H9 (cell line): ENCODE results near the gene RBM42. TPM values are rescaled to one million over a fixed set of nuclear protein-coding genes. Genes with fewer than 3 reads are reported as not detected.

Source experiments
- DNase-seq: peaks from one replicate; pipeline ENCODE4 v3.0.0-alpha.2; 2017
- H2AFZ ChIP-seq: one replicate; pipeline ENCODE4 v1.6.1; 2013; ENCODE audit warnings: mild to moderate bottlenecking, low read length, control low read depth, moderate library complexity
- H2AK5ac ChIP-seq: 2 replicates; pipeline ENCODE4 v1.6.1; 2013; ENCODE audit warnings: low read length, control low read depth, mixed read lengths; ENCODE audit not compliant: insufficient read length
- H2BK120ac ChIP-seq: one replicate; pipeline ENCODE4 v1.6.1; 2013; ENCODE audit warnings: low read depth, mild to moderate bottlenecking, low read length, control low read depth, inconsistent platforms; ENCODE audit not compliant: poor library complexity, severe bottlenecking
- H2BK12ac ChIP-seq: 2 replicates; pipeline ENCODE4 v1.6.1; 2013; ENCODE audit warnings: low read length, control low read depth, mixed read lengths, low read depth; ENCODE audit not compliant: insufficient read length
- H2BK15ac ChIP-seq: 2 replicates; pipeline ENCODE4 v1.6.1; 2013; ENCODE audit warnings: low read depth, low read length, control low read depth
- H2BK20ac ChIP-seq: one replicate; pipeline ENCODE4 v1.6.1; 2013; ENCODE audit warnings: low read depth, mild to moderate bottlenecking, low read length, control low read depth, inconsistent platforms; ENCODE audit not compliant: poor library complexity, severe bottlenecking
- H2BK5ac ChIP-seq: 2 replicates; pipeline ENCODE4 v1.6.1; 2013; ENCODE audit warnings: low read length, control low read depth, mixed read lengths; ENCODE audit not compliant: insufficient read length
- H3K14ac ChIP-seq: 2 replicates; pipeline ENCODE4 v1.6.1; 2013; ENCODE audit warnings: low read length, control low read depth; ENCODE audit not compliant: insufficient read depth
- H3K18ac ChIP-seq: 2 replicates; pipeline ENCODE4 v1.6.1; 2013; ENCODE audit warnings: low read depth, mild to moderate bottlenecking, mixed read lengths, low read length, control low read depth; ENCODE audit not compliant: insufficient read length
- H3K23ac ChIP-seq: 2 replicates; pipeline ENCODE4 v1.6.1; 2013; ENCODE audit warnings: low read length, control low read depth, mixed read lengths, low read depth; ENCODE audit not compliant: insufficient read length
- H3K23me2 ChIP-seq: 2 replicates; pipeline ENCODE4 v1.6.1; 2013; ENCODE audit warnings: low read depth, mild to moderate bottlenecking, mixed read lengths, low read length, control low read depth; ENCODE audit not compliant: insufficient read length, poor library complexity, severe bottlenecking
- H3K27ac ChIP-seq: 2 replicates; pipeline ENCODE4 v1.5.1; 2013; ENCODE audit warnings: low read length, control low read depth, mixed read lengths, low read depth; ENCODE audit not compliant: insufficient read length
- H3K27me3 ChIP-seq: 2 replicates; pipeline ENCODE4 v1.6.1; 2013; ENCODE audit warnings: low read length, control low read depth, inconsistent platforms; ENCODE audit not compliant: insufficient read depth
- H3K4ac ChIP-seq: 2 replicates; pipeline ENCODE4 v1.6.1; 2013; ENCODE audit warnings: low read depth, mild to moderate bottlenecking, control low read depth, inconsistent platforms, low read length, moderate library complexity
- H3K4me1 ChIP-seq: 2 replicates; pipeline ENCODE4 v1.6.1; 2013; ENCODE audit warnings: low read length, control low read depth, inconsistent platforms; ENCODE audit not compliant: insufficient read depth
- H3K4me2 ChIP-seq: 2 replicates; pipeline ENCODE4 v1.6.1; 2013; ENCODE audit warnings: low read length, control low read depth, mixed read lengths; ENCODE audit not compliant: insufficient read length, insufficient read depth
- H3K56ac ChIP-seq: 2 replicates; pipeline ENCODE4 v1.6.1; 2013; ENCODE audit warnings: low read depth, mild to moderate bottlenecking, mixed read lengths, low read length, control low read depth; ENCODE audit not compliant: insufficient read length
- H3K79me1 ChIP-seq: 2 replicates; pipeline ENCODE4 v1.6.1; 2013; ENCODE audit warnings: low read depth, mild to moderate bottlenecking, moderate library complexity, low read length, control low read depth, inconsistent platforms; ENCODE audit not compliant: insufficient read depth, poor library complexity, severe bottlenecking
- H3K79me2 ChIP-seq: 2 replicates; pipeline ENCODE4 v1.6.1; 2013; ENCODE audit warnings: low read length, control low read depth, inconsistent platforms; ENCODE audit not compliant: insufficient read depth
- H3K9ac ChIP-seq: 2 replicates; pipeline ENCODE4 v1.6.1; 2013; ENCODE audit warnings: low read length, control low read depth, mixed read lengths; ENCODE audit not compliant: insufficient read length; ENCODE audit errors: extremely low read depth
- H3K9me3 ChIP-seq: one replicate; pipeline ENCODE4 v1.6.1; 2013; ENCODE audit warnings: low read depth, low read length, inconsistent platforms; ENCODE audit not compliant: control insufficient read depth
- H3T11ph ChIP-seq: one replicate; pipeline ENCODE4 v1.6.1; 2013; ENCODE audit warnings: mild to moderate bottlenecking, low read length, control low read depth, inconsistent platforms
- H4K20me1 ChIP-seq: one replicate; pipeline ENCODE4 v1.6.1; 2013; ENCODE audit not compliant: control insufficient read depth, insufficient read length, insufficient read depth
- H4K5ac ChIP-seq: 2 replicates; pipeline ENCODE4 v1.6.1; 2013; ENCODE audit warnings: low read depth, mild to moderate bottlenecking, mixed read lengths, low read length, control low read depth; ENCODE audit not compliant: insufficient read length
- H4K8ac ChIP-seq: replicated peaks from 2 replicates; pipeline ENCODE4 v1.6.1; 2013; ENCODE audit warnings: low read length, control low read depth, mixed read lengths, low read depth; ENCODE audit not compliant: insufficient read length
- H4K91ac ChIP-seq: 2 replicates; pipeline ENCODE4 v1.6.1; 2013; ENCODE audit warnings: low read depth, mild to moderate bottlenecking, moderate library complexity, mixed read lengths, low read length, control low read depth; ENCODE audit not compliant: insufficient read length
- H3K27ac Mint-ChIP-seq, 3 experiments: 2 replicates in 2 of 3; 3 replicates in 1 of 3; pipeline ENCODE4 v1.8.0; 2020 to 2021; ENCODE audit warnings: mixed read lengths in 3 of 3, mild to moderate bottlenecking in 1 of 3, moderate library complexity in 1 of 3
- H3K27me3 Mint-ChIP-seq: 2 replicates; pipeline ENCODE4 v1.8.0; 2021; ENCODE audit warnings: low read depth, mild to moderate bottlenecking, moderate library complexity, mixed read lengths
- H3K36me3 Mint-ChIP-seq, 3 experiments: 2 replicates in 2 of 3; 3 replicates in 1 of 3; pipeline ENCODE4 v1.8.0; 2020 to 2021; ENCODE audit warnings: low read depth in 3 of 3, mixed read lengths in 3 of 3; ENCODE audit not compliant: insufficient read depth in 1 of 3
- H3K4me1 Mint-ChIP-seq, 2 experiments: 2 replicates each; pipeline ENCODE4 v1.8.0; 2020; ENCODE audit warnings: mixed read lengths in 2 of 2
- H3K4me3 Mint-ChIP-seq, 2 experiments: 2 replicates in 1 of 2; 3 replicates in 1 of 2; pipeline ENCODE4 v1.8.0; 2020 to 2021; ENCODE audit warnings: mild to moderate bottlenecking in 2 of 2, mixed read lengths in 2 of 2, moderate library complexity in 1 of 2
- H3K9me3 Mint-ChIP-seq, 2 experiments: 2 replicates in 1 of 2; 3 replicates in 1 of 2; pipeline ENCODE4 v1.8.0; 2020; ENCODE audit warnings: mild to moderate bottlenecking in 2 of 2, mixed read lengths in 2 of 2, moderate library complexity in 1 of 2
- WGBS: extraction: QIAGEN DNeasy Blood & Tissue Kit; methylation state at CpG from one replicate; pipeline ENCODE4 v1.1.7; 2013; ENCODE audit warnings: missing lambda C conversion rate, low lambda C conversion rate, mixed read lengths; ENCODE audit not compliant: insufficient read length; ENCODE audit errors: extremely low coverage; 5-methylcytosine and 5-hydroxymethylcytosine counted together
- total RNA-seq: library from RNA; stranded (reverse); gene quantifications from 2 replicates; pipeline ENCODE4 v1.2.1, GENCODE V29; 2021
- TF ChIP-seq, protein P1 (sequence below): fragments of 200-600 bp; sonication (generic); conservative IDR thresholded peaks from 3 replicates; pipeline ENCODE4 v1.8.0; 2021; ENCODE audit warnings: antibody characterized with exemption, mild to moderate bottlenecking

RBM42 gene
- total RNA-seq, 1 experiment from 2014 or later: 83.3 TPM

GRCh38 chr19:35619290-35619923, 9.4 kb upstream of the RBM42 start:
- peaks cover 11 to 53% (median 40%) of the 10 kb centered on the region in 3 experiments; a peak in 6 of 7 replicates for H3K36me3 Mint-ChIP-seq
- no peaks in the 10 kb centered on the region for H3K4me1 Mint-ChIP-seq
- Histone ChIP-seq H3K79me1 (no peaks in the 10 kb centered on the region), H3K27ac (no peak overlapping the region), H4K20me1 (no peaks in the 10 kb centered on the region), H2BK120ac (no peak overlapping the region), H2AK5ac (no peak overlapping the region), H3K27me3 (no peaks in the 10 kb centered on the region), H3K79me2 (no peaks in the 10 kb centered on the region), H2BK5ac (no peak overlapping the region), H2AFZ (no peak overlapping the region), H3K4me2 (no peak overlapping the region), H3K18ac (no peak overlapping the region), H3K56ac (no peak overlapping the region), H3T11ph (no peak overlapping the region), H3K4ac (no peak overlapping the region), H4K8ac (no peak overlapping the region), H4K5ac (no peak overlapping the region), H4K91ac (no peak overlapping the region), H2BK15ac (no peak overlapping the region), H3K9ac (no peak overlapping the region), H3K14ac (no peak overlapping the region), H2BK12ac (no peak overlapping the region), H3K4me1 (no peaks in the 10 kb centered on the region), H3K23ac (no peak overlapping the region), H3K23me2 (no peaks in the 10 kb centered on the region), H2BK20ac (no peak overlapping the region), H3K9me3 (no peaks in the 10 kb centered on the region)
- TF ChIP-seq, protein P1, sequence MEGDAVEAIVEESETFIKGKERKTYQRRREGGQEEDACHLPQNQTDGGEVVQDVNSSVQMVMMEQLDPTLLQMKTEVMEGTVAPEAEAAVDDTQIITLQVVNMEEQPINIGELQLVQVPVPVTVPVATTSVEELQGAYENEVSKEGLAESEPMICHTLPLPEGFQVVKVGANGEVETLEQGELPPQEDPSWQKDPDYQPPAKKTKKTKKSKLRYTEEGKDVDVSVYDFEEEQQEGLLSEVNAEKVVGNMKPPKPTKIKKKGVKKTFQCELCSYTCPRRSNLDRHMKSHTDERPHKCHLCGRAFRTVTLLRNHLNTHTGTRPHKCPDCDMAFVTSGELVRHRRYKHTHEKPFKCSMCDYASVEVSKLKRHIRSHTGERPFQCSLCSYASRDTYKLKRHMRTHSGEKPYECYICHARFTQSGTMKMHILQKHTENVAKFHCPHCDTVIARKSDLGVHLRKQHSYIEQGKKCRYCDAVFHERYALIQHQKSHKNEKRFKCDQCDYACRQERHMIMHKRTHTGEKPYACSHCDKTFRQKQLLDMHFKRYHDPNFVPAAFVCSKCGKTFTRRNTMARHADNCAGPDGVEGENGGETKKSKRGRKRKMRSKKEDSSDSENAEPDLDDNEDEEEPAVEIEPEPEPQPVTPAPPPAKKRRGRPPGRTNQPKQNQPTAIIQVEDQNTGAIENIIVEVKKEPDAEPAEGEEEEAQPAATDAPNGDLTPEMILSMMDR: no peak
- WGBS: no CpG with 5 or more reads among the region's 12 CpGs
- H3K4me3 Mint-ChIP-seq: no peak overlapping the region
- H3K27ac Mint-ChIP-seq: no peak overlapping the region
- H3K9me3 Mint-ChIP-seq: no peaks in the 10 kb centered on the region
- no peak for DNase-seq
- H3K27me3 Mint-ChIP-seq: no peaks in the 10 kb centered on the region; the same call in 1 of the 2 replicates
